ENCODE results near the gene KCNH1. TPM values are rescaled to one million over a fixed set of nuclear protein-coding genes. Genes with fewer than 3 reads are reported as not detected.

The KCNH1 gene
- total and polyA plus RNA-seq, 9 donors = 0.11 to 0.46 TPM; not detected in 7

GRCh38 chr1:210746024-210746731, 387.8 kb downstream of the KCNH1 start:
- no peak for DNase-seq
- Histone ChIP-seq H3K4me3 (no peak overlapping the region), H3K36me3 (no peaks in the 10 kb centered on the region), H3K4me1 (ENCODE audit: insufficient read depth) (no peaks in the 10 kb centered on the region), H3K27me3 (no peaks in the 10 kb centered on the region), H3K9me3 (no peaks in the 10 kb centered on the region), H3K27ac (no peak overlapping the region)
- WGBS, 3 donors = 70 to 86% (median 79%) methylated on average over 3 of the region's 3 CpGs
- TF ChIP-seq EP300 (IDR thresholded peaks at IDR 0.05) (no peak), POLR2A (IDR thresholded peaks at IDR 0.05) (no peak)
- intact Hi-C loops (cut with DNase I) = no loop called here

DNA sequence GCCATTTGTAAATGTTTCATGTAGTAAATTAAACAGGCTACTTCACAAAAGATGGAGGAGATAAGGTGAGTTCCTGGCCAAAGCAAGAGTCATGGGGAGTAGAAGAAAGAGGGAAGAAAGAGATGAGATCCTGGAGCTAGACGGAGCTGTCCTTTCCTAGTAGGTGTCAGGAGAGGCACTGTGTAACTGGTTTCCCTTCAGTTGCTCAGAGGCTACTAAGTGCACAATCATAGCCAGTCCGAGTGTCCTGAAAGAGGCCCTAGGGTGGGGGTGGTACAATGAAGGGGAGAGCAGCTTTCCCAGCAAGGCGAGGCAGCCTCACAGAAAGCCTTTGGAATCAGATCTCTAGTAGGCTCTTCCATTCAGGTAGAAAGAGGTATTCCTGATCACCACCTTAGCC, 390.9 kb downstream of the KCNH1 start:
- Histone ChIP-seq H3K27ac (no peak overlapping the region), H3K4me1 (ENCODE audit: insufficient read depth) (no peaks in the 10 kb centered on the region), H3K27me3 (no peaks in the 10 kb centered on the region), H3K36me3 (no peaks in the 10 kb centered on the region), H3K4me3 (no peak overlapping the region), H3K9me3 (no peaks in the 10 kb centered on the region)
- WGBS, 3 donors = 64 to 76% (median 74%) methylated on average over 3 of the region's 3 CpGs
- intact Hi-C loops (cut with DNase I) = no loop called here
- DNase-seq = no peak
- no peak for TF ChIP-seq EP300 (IDR thresholded peaks at IDR 0.05)
- no peak for TF ChIP-seq CTCF (IDR thresholded peaks at IDR 0.05)
- no peak for TF ChIP-seq POLR2A (IDR thresholded peaks at IDR 0.05)

GRCh38 chr1:210741564-210741963, 392.4 kb downstream of the KCNH1 start:
- no peak overlapping the region for H3K27ac ChIP-seq
- no peaks in the 10 kb centered on the region for H3K9me3 ChIP-seq

GRCh38 chr1:210739627-210740026, 394.3 kb downstream of the KCNH1 start:
- Histone ChIP-seq H3K27me3 (no peaks in the 10 kb centered on the region), H3K4me3 (no peak overlapping the region), H3K4me1 (ENCODE audit: insufficient read depth) (no peaks in the 10 kb centered on the region), H3K36me3 (no peaks in the 10 kb centered on the region), H3K9me3 (no peaks in the 10 kb centered on the region), H3K27ac (no peak overlapping the region)
- intact Hi-C loops (cut with DNase I) = no loop called here
- WGBS, 3 donors = 28 to 50% (median 29%) methylated on average over 1 of the region's 1 CpG
- no peak for DNase-seq
- TF ChIP-seq CTCF (IDR thresholded peaks at IDR 0.05) = no peak
- no peak for TF ChIP-seq POLR2A (IDR thresholded peaks at IDR 0.05)
- no peak for TF ChIP-seq EP300 (IDR thresholded peaks at IDR 0.05)

More at GRCh38 chr1:210741564-210741963, 392.4 kb downstream of the KCNH1 start:
- Histone ChIP-seq H3K27me3 (no peaks in the 10 kb centered on the region), H3K36me3 (no peaks in the 10 kb centered on the region), H3K4me3 (no peak overlapping the region), H3K4me1 (ENCODE audit: insufficient read depth) (no peaks in the 10 kb centered on the region)
- TF ChIP-seq POLR2A (IDR thresholded peaks at IDR 0.05) (no peak), CTCF (IDR thresholded peaks at IDR 0.05) (no peak)
- intact Hi-C loops (cut with DNase I) = no loop called here
- no peak for DNase-seq
- 80 to 85% (median 80%) methylated on average over 5 of the region's 5 CpGs for WGBS, 3 donors

DNA sequence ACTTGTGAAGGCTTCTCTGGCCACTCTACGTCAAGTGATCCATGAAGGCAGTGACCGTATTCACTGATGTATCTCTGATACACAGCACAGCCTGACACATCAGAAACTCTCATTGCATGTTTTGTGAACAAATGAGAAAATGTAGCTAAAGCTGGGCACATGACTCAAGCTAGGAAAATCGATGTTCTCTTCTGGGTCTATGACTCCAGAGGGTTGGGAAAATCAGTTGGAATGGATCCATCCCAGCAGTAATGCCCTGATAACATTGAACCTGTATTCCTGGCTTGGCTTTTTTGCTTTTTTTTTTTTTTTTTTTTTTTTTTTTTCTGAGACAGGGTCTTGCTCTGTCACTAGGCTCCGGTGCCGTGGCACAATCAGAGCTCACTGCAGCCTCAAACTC, 395.7 kb downstream of the KCNH1 start:
- WGBS, 3 donors = 68 to 87% (median 83%) methylated on average over 5 of the region's 5 CpGs
- no peaks in the 10 kb centered on the region for H3K9me3 ChIP-seq
- H3K27ac ChIP-seq = no peak overlapping the region
- no peak for TF ChIP-seq CTCF (IDR thresholded peaks at IDR 0.05)
- no peak for TF ChIP-seq EP300 (IDR thresholded peaks at IDR 0.05)
- no peak for TF ChIP-seq POLR2A (IDR thresholded peaks at IDR 0.05)
- H3K4me1 ChIP-seq (ENCODE audit: insufficient read depth) = no peaks in the 10 kb centered on the region
- DNase-seq = no peak
- intact Hi-C loops (cut with DNase I) = no loop called here
- H3K4me3 ChIP-seq = no peak overlapping the region
- H3K36me3 ChIP-seq = no peaks in the 10 kb centered on the region
- H3K27me3 ChIP-seq = no peaks in the 10 kb centered on the region
